ENCODE measurements around the gene OGN. TPM values are rescaled to one million over a fixed set of nuclear protein-coding genes. Genes with fewer than 3 reads are reported as not detected.

The OGN gene
- polyA plus RNA-seq, 2 of the 4 experiments (the other 2 are of a cell fraction) = not detected

GRCh38 chr9:92373167-92373566, 31.2 kb downstream of the OGN start (continued):
- TF ChIP-seq POLR2AphosphoS2 (conservative IDR thresholded peaks at IDR 0.05; ENCODE audit: low read length) = no peak
- TF ChIP-seq PHF8 (IDR thresholded peaks at IDR 0.05; ENCODE audit: borderline replicate concordance, low read depth) = no peak
- TF ChIP-seq HES2 (IDR thresholded peaks at IDR 0.05) = no peak
- no peak for TF ChIP-seq JUN (IDR thresholded peaks at IDR 0.05)
- no peak for TF ChIP-seq HOXA7 (CRISPR knock-in tag; IDR thresholded peaks at IDR 0.05)
- TF ChIP-seq PBX3 (IDR thresholded peaks at IDR 0.05) = no peak
- TF ChIP-seq HDAC2 (IDR thresholded peaks at IDR 0.05) = no peak
- no peak for TF ChIP-seq FOXS1 (CRISPR knock-in tag; IDR thresholded peaks at IDR 0.05)
- no peak for TF ChIP-seq E2F6 (IDR thresholded peaks at IDR 0.05; ENCODE audit: borderline replicate concordance, low read depth)
- TF ChIP-seq TP53 (CRISPR knock-in tag; IDR thresholded peaks at IDR 0.05) = no peak
- no peak for TF ChIP-seq CEBPB (IDR thresholded peaks at IDR 0.05)

GRCh38 chr9:92369075-92369474, 35.3 kb downstream of the OGN start:
- ATAC-seq (no peak; a peak in 1 of 6 replicates), DNase-seq (ENCODE audit: low read depth in 1 of 2, low spot score in 1 of 2) (no peak)
- POLR2A ChIA-PET = no interaction called here

GRCh38 chr9:92360083-92360482, 44.3 kb downstream of the OGN start:
- FAIRE-seq = no peak
- DNase-seq (ENCODE audit: low read depth in 1 of 2, low spot score in 1 of 2) = no peak
- ChIA-PET CTCF (interaction anchor here (1.2 kb wide), 1 partner anchor 118 kb away, joined by 3 read pairs; no protein-coding TSS in a partner anchor), POLR2A (no interaction called here)
- no peaks in the 10 kb centered on the region for H3K4me1 ChIP-seq
- H3K27ac ChIP-seq = no peak overlapping the region
- H3K9me3 ChIP-seq = no peaks in the 10 kb centered on the region
- WGBS (ENCODE audit: missing lambda C conversion rate) = 83% methylated on average over 3 of the region's 3 CpGs
- H3K4me2 ChIP-seq = no peak overlapping the region
- TF ChIP-seq MAX (IDR thresholded peaks at IDR 0.05) (no peak), HMGXB4 (CRISPR knock-in tag; IDR thresholded peaks at IDR 0.05; ENCODE audit: borderline replicate concordance) (no peak), FOSL2 (IDR thresholded peaks at IDR 0.05) (no peak), FOSL2 (CRISPR knock-in tag; IDR thresholded peaks at IDR 0.05) (no peak), HOXA7 (CRISPR knock-in tag; IDR thresholded peaks at IDR 0.05) (no peak)
- H3K4me3 ChIP-seq = no peak overlapping the region
- ATAC-seq = no peak

More at GRCh38 chr9:92369075-92369474, 35.3 kb downstream of the OGN start:
- no peaks in the 10 kb centered on the region for H3K4me1 ChIP-seq
- WGBS (ENCODE audit: missing lambda C conversion rate) = 5% methylated on average over 2 of the region's 2 CpGs
- H3K4me3 ChIP-seq = no peak overlapping the region
- no peaks in the 10 kb centered on the region for H3K9me3 ChIP-seq
- H3K27ac ChIP-seq = no peak overlapping the region
- no peak for TF ChIP-seq SMC3 (IDR thresholded peaks at IDR 0.05)
- no peak for TF ChIP-seq POLR2AphosphoS2 (conservative IDR thresholded peaks at IDR 0.05; ENCODE audit: low read length)
- no peak for TF ChIP-seq RFX5 (IDR thresholded peaks at IDR 0.05)
- FAIRE-seq = no peak
- H3K4me2 ChIP-seq = no peak overlapping the region
- CTCF ChIA-PET = interaction anchor here (0.6 to 1.3 kb wide), 2 partner anchors 266 to 407 kb away, joined by 3 to 4 read pairs; no protein-coding TSS in a partner anchor

GRCh38 chr9:92359394-92359995, 44.9 kb downstream of the OGN start:
- Histone ChIP-seq H3K4me3 (no peak overlapping the region), H3K27ac (no peak overlapping the region), H3K4me1 (no peaks in the 10 kb centered on the region), H3K4me2 (no peak overlapping the region), H3K9me3 (no peaks in the 10 kb centered on the region)
- ChIA-PET POLR2A (no interaction called here), CTCF (interaction anchor here (1.2 kb wide), 1 partner anchor 117 kb away, joined by 3 read pairs; no protein-coding TSS in a partner anchor)
- WGBS (ENCODE audit: missing lambda C conversion rate) = 90% methylated on average over 2 of the region's 2 CpGs
- FAIRE-seq (no peak), DNase-seq (ENCODE audit: low read depth in 1 of 2, low spot score in 1 of 2) (no peak), ATAC-seq (no peak)
- TF ChIP-seq BCL3 (IDR thresholded peaks at IDR 0.05) (no peak), EHF (CRISPR knock-in tag; IDR thresholded peaks at IDR 0.05) (no peak), BHLHE40 (IDR thresholded peaks at IDR 0.05; ENCODE audit: low read depth, low read length) (no peak), HEYL (CRISPR knock-in tag; IDR thresholded peaks at IDR 0.05) (no peak), CHD4 (IDR thresholded peaks at IDR 0.05; ENCODE audit: borderline replicate concordance) (no peak), HOXB5 (CRISPR knock-in tag; IDR thresholded peaks at IDR 0.05) (no peak), ZSCAN20 (CRISPR knock-in tag; IDR thresholded peaks at IDR 0.05) (no peak)

Data from A549 (cell line).